Psoas muscle (tissue), 8 donors: ENCODE measurements around the gene PYGM. TPM values are rescaled to one million over a fixed set of nuclear protein-coding genes. Genes with fewer than 3 reads are reported as not detected.

ENCODE experiments used
- ATAC-seq, 4 donors: fragments of 200-7000 bp; cut with Tn5 transposase; one replicate each; pipeline ENCODE4 v1.9.1; 2020; ENCODE audit warnings: moderate library complexity in 3 of 4, mild to moderate bottlenecking in 2 of 4
- DNase-seq, 2 donors: peaks; one replicate each; pipeline ENCODE4 v3.0.0-alpha.2; 2020
- H3K27ac ChIP-seq: fragments of 200-600 bp; one replicate; pipeline ENCODE4 v1.8.0; 2022
- H3K27me3 ChIP-seq, 3 donors: fragments of 200-600 bp in 1 of 3; one replicate each; pipeline versions ENCODE4 v1.6.1 to v1.8.0; 2013 to 2022; ENCODE audit warnings: low read length in 2 of 3, mild to moderate bottlenecking in 2 of 3, moderate library complexity in 1 of 3; ENCODE audit not compliant: insufficient read depth in 3 of 3
- H3K36me3 ChIP-seq, 2 donors: fragments of 200-600 bp in 1 of 2; one replicate each; pipeline versions ENCODE4 v1.6.1 to v1.8.0; 2013 to 2022; ENCODE audit warnings: low read depth in 1 of 2, mild to moderate bottlenecking in 1 of 2, moderate library complexity in 1 of 2; ENCODE audit not compliant: insufficient read depth in 1 of 2
- H3K4me1 ChIP-seq: fragments of 200-600 bp; one replicate; pipeline ENCODE4 v1.8.0; 2022
- H3K4me3 ChIP-seq: fragments of 200-600 bp; one replicate; pipeline ENCODE4 v1.8.0; 2022; ENCODE audit warnings: mild to moderate bottlenecking
- H3K9me3 ChIP-seq: fragments of 200-600 bp; one replicate; pipeline ENCODE4 v1.8.0; 2022
- WGBS, 3 donors: extraction: QIAGEN DNeasy Blood & Tissue Kit; methylation state at CpG; one replicate each; pipeline versions ENCODE4 v1.1.6 to v1.1.7; 2013; 5-methylcytosine and 5-hydroxymethylcytosine counted together
- intact Hi-C, 2 donors: fragments of 100-400 bp; cut with DNase I; formaldehyde crosslinking; loops; one replicate each; pipeline versions ENCODE4 v1.11.0 to v1.14.2; 2022
- polyA plus RNA-seq, 3 donors: library from polyadenylated mRNA; stranded (reverse); fragments of 200-250 nt; gene quantifications; one replicate each; pipeline ENCODE4 v1.2.3, GENCODE V29; 2013
- total RNA-seq, 4 donors: library from RNA; stranded (reverse); fragmentation: NEBNext Ultra II Directional in 2 of 4; extraction: Animal tissue kit (Norgen Biotek cat#: 25700) in 2 of 4; gene quantifications; one replicate each; pipeline versions ENCODE4 v1.2.1 to v1.2.4, GENCODE V29; 2021 to 2023
- TF ChIP-seq, protein P1 (sequence below): fragments of 200-600 bp; IDR thresholded peaks from one replicate; pipeline ENCODE4 v1.8.0; 2022; ENCODE audit warnings: antibody characterized with exemption
- donor health status: healthy with polysubstance abuse.
- donor health status: DM: no; HTN: no; CAD: no; lungs with moderate emphysema.
- donor health status: Bipolar disorder and iron deficiency.
- donor health status: healthy.
- donor health status: DM: yes; HTN: yes; CAD: no.
- donor health status: DM: no; HTN: no; CAD: no.
- donor health status: DM: no; HTN: no; CAD: no.
- donor health status: DM: yes; HTN: yes; CAD: no.

PYGM gene
- total and polyA plus RNA-seq, 7 donors: 511 to 2,203 (median 1,729) TPM

DNA sequence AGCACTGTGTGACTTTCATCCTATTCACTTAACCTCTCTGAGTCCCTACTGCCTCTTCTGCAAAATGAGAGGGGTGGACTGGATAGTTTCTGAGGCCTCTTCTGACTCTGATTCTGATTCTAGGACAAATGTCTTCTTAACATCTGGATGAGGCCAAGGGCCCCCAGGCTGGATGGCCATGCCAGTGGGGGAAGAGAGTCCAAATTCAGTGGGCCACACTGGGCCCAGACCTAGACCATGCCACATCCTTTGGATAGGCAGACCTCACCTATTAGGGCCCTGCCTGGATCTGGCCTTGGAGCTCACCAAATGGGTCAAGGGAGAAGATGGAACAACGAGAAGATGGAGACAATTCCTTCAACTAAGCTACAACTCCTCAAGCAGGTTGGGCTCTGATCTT, 61.3 kb downstream of the PYGM start:
- Histone ChIP-seq H3K27ac (no peak overlapping the region), H3K36me3 (no peaks in the 10 kb centered on the region), H3K27me3 (peaks cover 0 to 2% (median 0%) of the 10 kb centered on the region in 3 donors), H3K9me3 (no peaks in the 10 kb centered on the region), H3K4me3 (no peak overlapping the region), H3K4me1 (no peaks in the 10 kb centered on the region)
- DNase-seq (no peak), ATAC-seq (no peak)
- intact Hi-C loops: no loop called here
- 71 to 77% (median 76%) methylated on average over 1 of the region's 1 CpG for WGBS, 3 donors
- TF ChIP-seq, protein P1, sequence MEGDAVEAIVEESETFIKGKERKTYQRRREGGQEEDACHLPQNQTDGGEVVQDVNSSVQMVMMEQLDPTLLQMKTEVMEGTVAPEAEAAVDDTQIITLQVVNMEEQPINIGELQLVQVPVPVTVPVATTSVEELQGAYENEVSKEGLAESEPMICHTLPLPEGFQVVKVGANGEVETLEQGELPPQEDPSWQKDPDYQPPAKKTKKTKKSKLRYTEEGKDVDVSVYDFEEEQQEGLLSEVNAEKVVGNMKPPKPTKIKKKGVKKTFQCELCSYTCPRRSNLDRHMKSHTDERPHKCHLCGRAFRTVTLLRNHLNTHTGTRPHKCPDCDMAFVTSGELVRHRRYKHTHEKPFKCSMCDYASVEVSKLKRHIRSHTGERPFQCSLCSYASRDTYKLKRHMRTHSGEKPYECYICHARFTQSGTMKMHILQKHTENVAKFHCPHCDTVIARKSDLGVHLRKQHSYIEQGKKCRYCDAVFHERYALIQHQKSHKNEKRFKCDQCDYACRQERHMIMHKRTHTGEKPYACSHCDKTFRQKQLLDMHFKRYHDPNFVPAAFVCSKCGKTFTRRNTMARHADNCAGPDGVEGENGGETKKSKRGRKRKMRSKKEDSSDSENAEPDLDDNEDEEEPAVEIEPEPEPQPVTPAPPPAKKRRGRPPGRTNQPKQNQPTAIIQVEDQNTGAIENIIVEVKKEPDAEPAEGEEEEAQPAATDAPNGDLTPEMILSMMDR: no peak

DNA sequence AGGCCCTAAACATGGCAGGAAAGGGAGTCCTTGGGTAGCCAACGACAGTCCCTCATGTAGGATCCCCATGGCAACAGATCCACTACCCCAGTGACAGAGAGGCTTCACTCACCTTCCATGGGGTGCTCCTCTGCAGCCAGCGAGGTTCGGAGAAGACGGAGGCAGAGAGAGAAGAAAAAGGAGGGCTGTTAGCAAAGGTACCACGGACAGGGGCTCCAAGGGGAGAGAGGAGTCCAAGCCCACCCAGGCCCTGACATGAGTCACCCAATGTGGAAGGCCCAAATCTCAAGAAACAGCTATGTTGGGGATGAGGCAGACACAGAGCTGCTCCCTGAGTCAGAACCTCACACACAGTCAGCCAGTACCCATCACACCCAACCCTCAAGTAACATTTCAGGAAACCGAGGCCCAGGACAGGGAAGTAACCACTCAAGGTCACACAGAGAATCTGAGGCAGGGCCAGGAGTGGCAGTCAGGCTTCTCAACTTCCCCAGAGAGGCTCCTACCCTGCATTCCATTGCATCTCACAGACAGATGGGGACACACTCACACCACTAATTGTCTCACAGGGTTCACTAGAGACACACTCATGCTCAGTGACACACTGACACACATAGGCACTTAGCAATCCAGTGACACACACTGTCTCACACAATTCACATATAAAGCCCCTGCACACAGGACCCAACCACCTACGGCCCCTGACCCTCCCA, 62.0 kb downstream of the PYGM start:
- Histone ChIP-seq H3K36me3 (no peaks in the 10 kb centered on the region), H3K4me3 (no peak overlapping the region), H3K27me3 (peaks cover 0 to 2% (median 0%) of the 10 kb centered on the region in 3 donors), H3K4me1 (no peaks in the 10 kb centered on the region), H3K27ac (no peak overlapping the region), H3K9me3 (no peaks in the 10 kb centered on the region)
- intact Hi-C loops: no loop called here
- TF ChIP-seq, protein P1: no peak
- DNase-seq: no peak
- 79 to 86% (median 86%) methylated on average over 7 of the region's 7 CpGs for WGBS, 3 donors
- no peak for ATAC-seq

Other genes with a start within 250 kb of the PYGM start
- gene SLC22A11, start 204.0 kb downstream of the PYGM start, total RNA-seq: not detected
- not detected for gene SLC22A11, start 204.0 kb downstream of the PYGM start, polyA plus RNA-seq
- gene SLC22A12, start 168.8 kb downstream of the PYGM start, total RNA-seq: not detected
- gene SLC22A12, start 168.8 kb downstream of the PYGM start, polyA plus RNA-seq: not detected
- 1 to 10 TPM; 1.4 to 5.2 (median 3.5) TPM for gene NRXN2, start 36.8 kb downstream of the PYGM start, total RNA-seq
- 1 to 10 TPM in 1 of 3 donors, under 1 TPM in 2; 0.44 to 1.9 (median 0.60) TPM for gene NRXN2, start 36.8 kb downstream of the PYGM start, polyA plus RNA-seq
- gene RASGRP2, start 15.8 kb downstream of the PYGM start, total RNA-seq: 1 to 10 TPM; 2.6 to 8.6 (median 6.0) TPM
- 10 to 100 TPM in 1 of 3 donors, 1 to 10 TPM in 2; 6.5 to 14.7 (median 9.1) TPM for gene RASGRP2, start 15.8 kb downstream of the PYGM start, polyA plus RNA-seq
- gene SF1, start 18.6 kb upstream of the PYGM start, total RNA-seq: 100 to 1,000 TPM; 150 to 210 (median 184) TPM
- gene SF1, start 18.6 kb upstream of the PYGM start, polyA plus RNA-seq: 10 to 100 TPM; 56.2 to 89.6 (median 65.4) TPM
- 1 to 10 TPM; 3.0 to 6.7 (median 4.0) TPM for gene MAP4K2, start 43.2 kb upstream of the PYGM start, total RNA-seq
- gene MAP4K2, start 43.2 kb upstream of the PYGM start, polyA plus RNA-seq: 1 to 10 TPM; 4.5 to 6.1 (median 5.6) TPM
- gene MEN1, start 50.6 kb upstream of the PYGM start, total RNA-seq: 10 to 100 TPM in 2 of 4 donors, 1 to 10 TPM in 2; 7.2 to 13.5 (median 10.3) TPM
- 10 to 100 TPM in 2 of 3 donors, 1 to 10 TPM in 1; 8.7 to 21.2 (median 12.9) TPM for gene MEN1, start 50.6 kb upstream of the PYGM start, polyA plus RNA-seq
- 1 to 10 TPM in 1 of 4 donors, under 1 TPM in 2, not detected in 1; 0.05 to 2.2 (median 0.08) TPM for gene CDC42BPG, start 84.7 kb upstream of the PYGM start, total RNA-seq
- under 1 TPM; 0.04 to 0.06 (median 0.05) TPM for gene CDC42BPG, start 84.7 kb upstream of the PYGM start, polyA plus RNA-seq
- 10 to 100 TPM; 34.7 to 71.0 (median 61.1) TPM for gene EHD1, start 118.6 kb upstream of the PYGM start, total RNA-seq
- 100 to 1,000 TPM in 1 of 3 donors, 10 to 100 TPM in 2; 23.5 to 174 (median 30.9) TPM for gene EHD1, start 118.6 kb upstream of the PYGM start, polyA plus RNA-seq
- 10 to 100 TPM; 19.5 to 21.6 (median 20.6) TPM for gene ATG2A, start 157.2 kb upstream of the PYGM start, total RNA-seq
- 10 to 100 TPM; 11.0 to 17.9 (median 15.4) TPM for gene ATG2A, start 157.2 kb upstream of the PYGM start, polyA plus RNA-seq
- 10 to 100 TPM; 13.2 to 21.9 (median 18.1) TPM for gene PPP2R5B, start 164.7 kb upstream of the PYGM start, total RNA-seq
- gene PPP2R5B, start 164.7 kb upstream of the PYGM start, polyA plus RNA-seq: 10 to 100 TPM; 14.9 to 36.1 (median 16.8) TPM
- not detected for gene GPHA2, start 175.9 kb upstream of the PYGM start, total RNA-seq
- not detected for gene GPHA2, start 175.9 kb upstream of the PYGM start, polyA plus RNA-seq
- not detected for gene MAJIN, start 212.1 kb upstream of the PYGM start, total RNA-seq
- gene MAJIN, start 212.1 kb upstream of the PYGM start, polyA plus RNA-seq: not detected
- 1 to 10 TPM; 1.7 to 2.5 (median 2.4) TPM for gene BATF2, start 237.0 kb upstream of the PYGM start, total RNA-seq
- gene BATF2, start 237.0 kb upstream of the PYGM start, polyA plus RNA-seq: 1 to 10 TPM; 2.3 to 8.4 (median 3.4) TPM